GM19035 (cell line): ENCODE data around the gene REL.

Experiments
- ATAC-seq: cut with Tn5 transposase; IDR thresholded peaks from one replicate; pipeline ENCODE4 v1.9.1; 2021; ENCODE audit not compliant: unreplicated experiment

REL gene

GRCh38 chr2:60962528-60962927 is 81.2 kb downstream of the REL start:
- ATAC-seq, result no peak

- ATAC-seq, result no peak
Measured at GRCh38 chr2:60963190-60963589, 81.8 kb downstream of the REL start.

DNA sequence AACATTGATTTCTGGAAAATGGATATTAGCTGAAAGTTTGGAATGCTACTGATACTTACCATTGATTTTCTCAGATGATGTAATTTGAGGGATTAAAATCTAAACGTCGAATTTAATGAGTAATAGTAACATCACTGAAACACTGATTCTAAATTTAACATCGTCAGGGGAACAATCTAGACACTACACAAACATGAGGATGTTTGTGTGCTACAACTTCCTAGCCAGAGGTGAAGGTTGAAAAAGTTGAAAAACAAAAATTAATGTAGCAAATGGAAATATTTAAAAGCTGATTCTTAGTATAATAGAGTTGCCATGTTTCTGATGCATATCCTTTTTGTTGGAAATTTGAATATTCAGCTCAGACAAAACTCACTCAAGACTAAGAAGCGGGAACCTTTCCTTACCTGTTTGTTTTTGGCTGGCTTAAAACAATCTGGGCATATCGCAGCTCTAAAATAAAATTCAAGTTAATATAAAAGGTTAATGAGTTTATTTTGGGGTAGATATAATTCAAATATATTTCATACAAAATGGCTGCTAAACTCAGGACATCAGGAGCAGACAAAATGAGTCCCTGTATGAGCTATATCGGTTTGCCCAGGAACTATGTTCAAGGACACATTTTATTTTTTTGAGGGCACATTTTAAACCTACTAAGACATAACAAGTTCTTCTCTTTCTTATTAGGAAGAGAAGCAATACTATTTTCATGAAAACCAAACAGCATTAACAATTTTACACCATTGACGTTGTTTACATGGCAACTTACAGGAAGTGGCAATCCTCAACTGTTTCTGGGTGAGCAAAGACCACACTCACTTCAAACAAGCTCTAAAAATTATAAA is 83.5 kb downstream of the REL start:
- ATAC-seq, result no peak

DNA sequence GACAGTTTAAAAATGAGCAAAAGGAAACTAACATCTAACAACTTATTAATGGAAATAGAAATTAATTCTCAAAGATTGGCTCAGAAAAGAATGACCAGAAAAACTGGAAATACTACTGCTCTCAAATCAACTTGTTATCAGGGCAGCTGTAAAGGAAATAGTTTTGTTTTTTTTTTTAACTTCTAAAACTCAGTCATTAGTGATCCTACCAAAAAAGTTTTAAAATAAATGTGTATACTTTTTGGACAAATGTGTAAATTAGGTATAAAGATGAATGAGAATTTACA is 84.1 kb downstream of the REL start:
- no peak for ATAC-seq

DNA sequence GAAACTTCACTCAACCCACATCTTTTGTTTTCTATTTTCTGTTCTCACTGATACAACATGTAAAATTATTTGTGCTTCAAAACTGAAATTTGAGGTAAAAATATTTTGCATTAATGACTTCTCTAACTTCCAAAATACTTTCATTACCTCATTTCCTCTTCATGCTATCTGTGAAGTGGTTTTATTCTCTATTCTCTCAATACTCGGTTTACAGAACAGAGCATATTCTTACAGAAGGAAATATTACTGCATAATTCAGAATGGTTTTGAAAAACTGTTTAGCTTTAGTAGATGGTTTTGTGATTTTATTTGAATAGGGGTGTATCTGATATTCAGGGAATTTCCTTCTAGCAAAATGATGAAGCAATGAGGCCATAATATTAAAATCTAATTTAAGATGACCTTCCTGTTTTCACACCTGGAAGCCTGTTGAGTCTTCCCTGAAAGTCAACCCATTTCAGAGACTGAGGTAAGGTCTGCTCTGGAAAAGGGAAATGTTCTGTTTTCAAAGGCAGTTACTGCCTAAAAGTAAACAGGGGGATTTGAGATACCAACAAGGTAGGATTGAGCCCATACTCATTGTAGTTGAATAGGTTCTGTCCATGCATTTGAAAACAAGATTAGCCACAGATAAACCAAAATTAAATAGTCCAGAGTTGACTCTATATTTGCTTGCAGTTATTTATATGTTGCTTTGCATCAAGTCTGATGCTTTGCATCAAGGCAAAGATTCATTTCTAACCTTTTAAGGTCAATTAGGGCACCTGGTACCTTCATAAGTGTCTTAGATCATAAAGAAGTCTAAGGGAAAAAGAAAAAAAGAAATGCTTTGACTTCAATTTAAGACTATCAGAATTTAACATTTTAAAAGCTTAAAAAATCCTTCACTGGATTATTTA is 85.4 kb downstream of the REL start:
- peak; percentile 67 for ATAC-seq

GRCh38 chr2:60972889-60973656 is 91.7 kb downstream of the REL start:
- no peak for ATAC-seq

DNA sequence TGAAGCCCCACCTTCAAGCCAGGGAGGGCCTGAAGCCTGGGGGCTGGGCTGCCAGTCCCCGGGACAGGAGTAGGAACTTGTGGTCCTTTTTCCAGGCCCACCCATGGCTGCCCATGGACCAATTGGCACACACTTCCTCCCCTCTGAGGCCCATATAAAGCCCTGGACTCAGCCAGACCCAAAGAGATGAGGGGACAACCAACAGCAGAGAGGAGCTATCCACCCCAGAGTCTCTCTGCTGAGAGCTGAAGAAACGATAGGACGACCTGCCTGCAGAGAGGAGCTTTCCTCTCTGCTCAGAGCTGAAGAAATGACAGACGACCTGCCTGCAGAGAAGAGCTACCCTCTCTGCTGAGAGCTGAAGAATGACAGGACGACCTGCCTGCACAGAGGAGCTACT is 92.3 kb downstream of the REL start:
- no peak for ATAC-seq

DNA sequence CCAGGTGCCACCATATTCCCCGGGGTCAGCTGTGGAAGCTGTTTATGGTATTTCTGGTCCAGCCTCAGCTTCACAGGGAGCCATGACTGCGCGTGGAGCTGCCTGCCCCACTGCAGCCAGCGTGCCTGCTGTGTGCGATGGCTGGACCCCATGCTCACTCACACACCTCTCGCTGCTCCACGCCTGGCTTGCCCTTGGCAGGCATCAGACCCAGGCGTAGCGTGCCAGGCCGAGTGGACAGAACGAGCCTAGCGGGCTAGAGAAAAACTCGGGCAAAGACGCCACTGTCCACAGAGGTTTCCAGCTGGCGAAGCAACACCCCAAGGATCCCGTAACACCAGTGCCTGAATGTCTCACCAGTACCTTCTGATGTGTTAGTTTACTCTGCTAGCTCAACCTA is 93.3 kb downstream of the REL start:
- no peak for ATAC-seq
